ENCODE measurements around the gene FGG.

- TF ChIP-seq CTCF (conservative IDR thresholded peaks at IDR 0.05; ENCODE audit: low read depth, low read length) = no peak
- no peak for TF ChIP-seq EZH2 (IDR thresholded peaks at IDR 0.05; ENCODE audit: borderline replicate concordance, low read depth, low read length, poor library complexity, severe bottlenecking)
Observed at GRCh38 chr4:154606728-154607723, 5.4 kb downstream of the FGG start.
